Measurements from ENCODE around the gene ATP13A3.
A peak's percentile ranks its signal among the peaks of the same experiment; 100 is the strongest.

The ATP13A3 gene

DNA sequence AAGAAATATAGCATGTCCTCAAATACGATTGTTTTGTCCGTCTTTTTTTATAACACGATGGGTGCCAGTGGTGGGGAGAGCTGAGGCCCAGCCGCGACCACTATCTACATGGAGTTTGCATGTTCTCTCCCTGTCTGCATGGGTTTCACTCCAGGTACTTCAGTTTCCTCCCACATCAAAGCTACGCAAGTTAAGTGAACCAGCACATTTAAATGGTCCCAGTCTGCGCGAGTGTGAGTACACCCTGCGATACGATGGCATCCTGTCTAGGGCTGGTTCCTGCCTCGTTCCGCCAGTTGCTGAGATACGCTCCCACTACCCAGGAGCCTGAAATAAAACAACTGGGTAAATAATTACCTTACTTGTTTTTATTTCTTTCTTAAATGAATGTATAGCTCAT is 40.6 kb downstream of the ATP13A3 start:
- no peak for DNase-seq (ENCODE audit: low read depth in 1 of 2, low spot score in 1 of 2)

DNA sequence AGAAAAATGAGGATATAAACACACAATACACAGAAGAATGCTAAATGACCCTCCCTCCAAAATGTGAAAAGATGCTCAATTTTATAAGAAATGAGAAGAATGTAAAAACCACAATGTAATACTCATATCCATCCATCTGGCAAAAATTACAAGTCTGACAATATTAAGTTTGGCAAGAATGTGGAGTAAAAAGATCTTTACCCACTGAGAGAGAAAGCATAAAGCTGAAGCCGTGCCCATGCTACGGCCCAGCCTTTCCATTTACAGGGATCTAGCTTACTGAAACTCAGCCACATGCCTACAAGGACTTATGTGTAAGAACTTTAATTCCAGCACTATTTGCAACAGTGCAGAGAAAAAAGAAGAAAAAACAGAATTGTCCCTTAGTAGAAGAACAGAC is 42.9 kb downstream of the ATP13A3 start:
- DNase-seq (ENCODE audit: low read depth in 1 of 2, low spot score in 1 of 2) = no peak

DNA sequence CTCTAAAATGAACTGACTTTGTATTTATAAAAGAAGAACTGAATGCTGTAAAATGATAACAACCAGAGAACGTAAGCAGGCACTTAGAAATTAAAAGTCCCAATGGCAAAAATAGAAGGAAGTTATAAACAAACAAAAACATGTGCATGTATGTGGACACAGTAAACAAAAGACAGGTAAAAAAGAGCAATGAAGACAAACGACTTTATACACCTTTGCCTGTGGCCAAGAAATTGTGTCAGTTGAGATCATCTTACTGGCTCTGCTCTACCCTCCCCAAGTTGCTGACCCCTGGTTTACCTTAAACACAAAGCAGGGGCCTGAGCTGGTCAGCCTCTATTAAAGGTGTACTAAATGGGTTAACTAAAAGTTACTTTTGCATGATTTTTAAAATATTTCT is 46.0 kb downstream of the ATP13A3 start:
- no peak for DNase-seq (ENCODE audit: low read depth in 1 of 2, low spot score in 1 of 2)

DNA sequence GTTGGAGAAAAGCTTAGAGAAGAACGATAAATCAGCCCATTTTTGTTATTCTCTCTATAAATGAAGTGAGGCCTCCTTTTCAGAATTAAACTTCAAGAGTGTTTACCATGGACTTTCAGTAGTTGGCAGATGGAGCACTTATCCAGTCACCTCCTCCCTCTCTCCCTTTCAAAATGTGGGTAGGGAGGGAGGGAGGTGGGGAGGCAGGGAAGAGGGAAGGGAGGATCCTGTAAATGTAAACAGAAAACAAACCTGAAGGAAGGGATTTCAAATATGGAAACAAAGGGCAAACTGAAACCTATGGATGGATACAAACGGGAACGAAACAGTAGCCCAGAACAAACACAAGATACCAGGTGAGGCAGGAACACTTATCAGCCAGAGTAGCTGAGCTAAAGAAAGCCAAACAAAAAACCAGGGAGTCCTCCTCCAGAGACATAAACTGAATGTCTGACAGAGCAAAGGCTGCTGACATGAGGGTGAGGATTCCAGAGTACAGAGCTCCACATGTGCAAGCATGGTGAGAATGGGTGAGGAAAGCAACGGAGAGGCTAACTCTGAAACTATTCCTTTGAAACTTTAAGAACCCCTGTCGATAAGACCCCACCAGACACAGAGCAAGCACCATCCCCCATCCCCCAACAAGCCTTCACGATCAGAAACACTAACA is 46.8 kb downstream of the ATP13A3 start:
- DNase-seq (ENCODE audit: low read depth in 1 of 2, low spot score in 1 of 2) = no peak

DNA sequence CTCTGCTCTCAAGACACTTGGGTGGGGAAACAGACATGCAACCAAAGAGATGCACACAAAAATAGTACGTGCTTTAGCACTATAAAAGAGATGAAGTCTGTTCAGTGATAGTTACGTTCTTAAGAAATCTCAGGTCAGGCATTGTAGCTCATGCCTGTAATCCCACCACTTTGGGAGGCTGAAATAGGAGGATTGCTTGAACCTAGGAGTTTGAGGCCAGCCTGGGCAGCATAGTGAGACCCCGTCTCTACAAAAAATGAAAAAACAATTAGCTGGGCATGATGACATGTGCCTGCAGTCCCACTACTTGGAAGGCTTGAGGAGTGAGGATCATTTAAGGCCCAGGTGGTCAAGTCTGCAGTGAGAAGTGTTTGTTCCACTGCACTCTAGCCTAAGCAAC is 52.3 kb downstream of the ATP13A3 start:
- DNase-seq (ENCODE audit: low read depth in 1 of 2, low spot score in 1 of 2) = no peak

DNA sequence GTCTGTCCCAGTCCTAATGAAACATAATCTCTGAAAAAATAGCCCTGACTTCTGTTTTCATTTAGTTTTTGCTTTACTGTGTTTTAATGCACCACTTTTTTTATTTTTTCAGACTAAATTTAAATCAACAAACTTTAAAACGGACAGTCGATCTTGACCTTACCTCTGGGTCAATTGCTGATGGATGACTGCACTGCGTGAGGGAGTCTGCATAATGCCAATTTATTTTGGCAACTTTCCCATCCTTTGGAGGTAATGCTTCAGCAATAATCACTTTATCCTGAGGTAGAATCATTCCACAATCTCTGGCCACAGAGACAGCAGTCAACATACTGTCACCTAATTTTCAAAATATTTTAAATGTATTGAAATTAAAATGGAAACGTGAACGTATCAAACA is 55.2 kb downstream of the ATP13A3 start:
- no peak for DNase-seq (ENCODE audit: low read depth in 1 of 2, low spot score in 1 of 2)

DNA sequence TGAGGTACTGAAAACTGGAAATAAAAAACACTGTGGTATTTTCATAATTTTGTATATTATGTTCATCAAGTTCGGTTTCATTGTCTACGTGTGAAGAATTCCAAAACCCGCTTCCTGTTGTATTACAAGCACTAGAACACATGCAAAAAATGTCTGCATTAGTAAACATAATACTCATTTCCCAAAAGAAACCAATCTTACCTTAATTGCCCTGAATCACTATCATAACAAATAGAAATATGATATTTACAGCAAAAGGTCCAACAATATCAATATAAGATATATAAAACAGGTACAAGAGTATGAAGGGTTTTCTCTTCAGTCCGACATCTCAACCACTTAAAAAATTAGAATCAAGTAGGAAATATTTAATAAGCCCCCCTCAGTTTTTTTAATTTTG is 61.4 kb downstream of the ATP13A3 start:
- no peak for DNase-seq (ENCODE audit: low read depth in 1 of 2, low spot score in 1 of 2)

DNA sequence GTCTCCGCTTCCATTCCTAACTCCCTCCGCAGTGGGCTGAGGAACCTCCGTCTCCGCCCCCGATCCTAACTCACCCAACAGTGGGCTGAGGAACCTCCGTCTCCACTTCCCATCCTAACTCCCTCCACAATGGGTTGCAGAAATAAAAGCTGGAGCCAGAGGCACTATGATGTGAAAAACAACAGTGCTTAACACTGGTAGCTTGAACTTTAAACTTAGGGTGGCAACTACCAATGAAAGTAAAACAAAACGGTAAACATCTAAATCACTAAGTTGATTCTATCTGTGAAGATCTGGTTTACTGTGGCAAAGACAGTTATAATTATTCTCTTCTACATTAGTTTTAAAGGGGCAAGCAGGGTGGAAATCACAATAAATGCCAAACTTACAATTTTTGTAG is 61.8 kb downstream of the ATP13A3 start:
- no peak for DNase-seq (ENCODE audit: low read depth in 1 of 2, low spot score in 1 of 2)

DNA sequence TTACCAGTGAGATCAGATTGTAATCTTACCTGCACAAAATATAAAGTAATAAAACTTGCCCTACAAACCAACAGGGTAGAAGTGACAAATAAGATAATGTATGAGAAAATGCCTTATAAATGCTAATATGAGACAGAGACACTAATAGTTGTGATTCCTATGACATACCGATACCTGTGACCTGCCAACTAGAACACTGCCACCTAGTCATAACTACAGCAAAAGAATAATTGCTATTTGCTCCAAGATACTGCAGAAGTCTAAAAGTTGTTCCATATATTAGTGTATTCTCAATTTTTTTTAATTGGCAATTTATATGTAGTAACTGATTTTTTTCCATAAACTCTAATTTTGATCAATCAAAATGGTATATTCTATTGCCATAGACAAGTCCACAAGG is 62.4 kb downstream of the ATP13A3 start:
- DNase-seq (ENCODE audit: low read depth in 1 of 2, low spot score in 1 of 2) = no peak

DNA sequence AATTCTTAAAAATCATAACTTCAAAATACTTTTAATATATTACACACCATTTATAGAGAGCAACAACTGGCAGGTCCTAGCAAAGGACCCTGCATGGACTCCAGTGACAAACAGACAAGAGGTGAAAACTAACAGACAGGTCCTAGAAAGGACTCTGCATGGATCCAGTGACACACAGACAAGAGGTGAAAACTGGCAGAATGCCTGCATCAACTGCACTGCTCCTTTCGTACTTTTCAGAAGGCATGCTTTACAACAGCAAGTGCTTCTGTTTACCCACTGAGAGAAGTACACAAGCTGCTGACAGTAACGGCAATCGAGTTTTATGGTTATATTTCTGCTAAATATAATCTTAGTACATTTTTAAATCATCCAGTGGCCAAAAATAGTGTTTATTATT is 63.5 kb downstream of the ATP13A3 start:
- DNase-seq (ENCODE audit: low read depth in 1 of 2, low spot score in 1 of 2) = no peak

DNA sequence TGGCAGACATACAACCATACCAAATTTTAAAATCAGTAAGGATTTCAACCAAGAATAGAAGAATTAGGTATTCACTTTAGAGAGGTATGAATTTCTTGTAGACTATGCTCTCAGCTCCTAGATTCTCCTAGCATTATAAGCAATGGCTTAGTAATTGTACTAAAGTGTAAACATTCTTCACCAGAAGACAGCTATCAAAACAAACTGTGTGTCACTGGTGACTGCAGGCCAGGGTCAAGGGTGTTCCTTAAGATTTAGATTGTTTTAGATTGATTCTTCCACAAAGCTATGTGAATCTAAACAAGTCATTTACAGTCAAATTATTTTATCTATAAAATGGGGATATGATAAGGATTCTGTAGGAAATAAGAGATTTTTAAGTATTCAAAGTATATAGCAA is 64.6 kb downstream of the ATP13A3 start:
- no peak for DNase-seq (ENCODE audit: low read depth in 1 of 2, low spot score in 1 of 2)

DNA sequence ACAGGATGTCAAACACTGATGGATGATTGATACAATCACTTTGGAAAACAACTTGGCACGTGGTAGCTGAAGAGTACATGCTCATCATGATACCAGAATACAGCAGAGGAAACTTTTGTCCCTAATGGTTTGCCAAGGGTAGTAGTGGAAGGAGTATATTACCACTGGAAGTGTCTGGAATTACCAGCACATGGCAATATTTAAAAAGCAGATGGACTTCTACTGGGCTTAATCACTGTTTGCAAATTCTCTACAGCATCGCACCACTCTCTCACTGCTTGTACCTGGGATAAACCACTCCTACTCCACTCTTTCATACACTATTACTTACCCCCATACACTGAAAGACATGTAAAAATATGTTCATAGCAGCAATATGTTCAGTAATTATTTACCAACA is 68.1 kb downstream of the ATP13A3 start:
- no peak for DNase-seq (ENCODE audit: low read depth in 1 of 2, low spot score in 1 of 2)

DNA sequence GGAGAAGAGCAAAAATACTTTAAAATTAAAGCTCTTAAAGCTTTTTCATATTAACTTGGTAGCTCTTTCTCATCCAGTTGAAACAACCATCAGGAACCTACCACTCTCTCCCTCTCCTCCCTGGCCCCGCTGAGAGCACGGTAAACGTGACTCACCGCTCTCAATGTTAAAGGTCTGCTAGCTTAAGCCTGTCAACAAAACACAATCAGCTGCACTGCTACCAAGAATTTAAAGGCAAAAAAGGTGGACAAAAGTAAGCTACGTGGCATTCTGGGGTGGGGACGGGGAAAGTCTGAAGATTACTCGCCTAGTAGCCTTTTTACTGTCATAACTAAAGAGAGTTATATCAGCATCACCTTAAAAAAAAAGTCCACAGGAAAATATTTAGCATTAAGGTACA is 79.4 kb downstream of the ATP13A3 start:
- no peak for DNase-seq (ENCODE audit: low read depth in 1 of 2, low spot score in 1 of 2)

DNA sequence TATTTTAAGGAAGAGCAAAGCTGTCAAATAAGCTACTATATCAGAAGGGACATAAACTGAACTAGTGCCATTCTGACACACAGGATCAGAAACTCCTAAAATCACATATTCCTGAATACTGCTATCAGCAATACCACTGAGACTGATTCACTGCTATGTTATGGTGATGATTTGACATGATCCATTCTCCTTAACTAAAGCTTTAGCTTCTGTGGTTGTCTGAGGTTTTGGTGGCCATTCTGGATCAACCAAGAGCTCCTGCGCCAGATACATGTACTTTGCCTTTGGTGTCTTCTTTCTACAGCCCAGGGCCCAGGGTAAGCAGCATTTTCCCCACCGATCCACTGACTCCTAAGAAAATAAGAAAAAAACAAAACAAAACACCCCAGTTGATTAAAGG is 81.0 kb downstream of the ATP13A3 start:
- no peak for DNase-seq (ENCODE audit: low read depth in 1 of 2, low spot score in 1 of 2)

DNA sequence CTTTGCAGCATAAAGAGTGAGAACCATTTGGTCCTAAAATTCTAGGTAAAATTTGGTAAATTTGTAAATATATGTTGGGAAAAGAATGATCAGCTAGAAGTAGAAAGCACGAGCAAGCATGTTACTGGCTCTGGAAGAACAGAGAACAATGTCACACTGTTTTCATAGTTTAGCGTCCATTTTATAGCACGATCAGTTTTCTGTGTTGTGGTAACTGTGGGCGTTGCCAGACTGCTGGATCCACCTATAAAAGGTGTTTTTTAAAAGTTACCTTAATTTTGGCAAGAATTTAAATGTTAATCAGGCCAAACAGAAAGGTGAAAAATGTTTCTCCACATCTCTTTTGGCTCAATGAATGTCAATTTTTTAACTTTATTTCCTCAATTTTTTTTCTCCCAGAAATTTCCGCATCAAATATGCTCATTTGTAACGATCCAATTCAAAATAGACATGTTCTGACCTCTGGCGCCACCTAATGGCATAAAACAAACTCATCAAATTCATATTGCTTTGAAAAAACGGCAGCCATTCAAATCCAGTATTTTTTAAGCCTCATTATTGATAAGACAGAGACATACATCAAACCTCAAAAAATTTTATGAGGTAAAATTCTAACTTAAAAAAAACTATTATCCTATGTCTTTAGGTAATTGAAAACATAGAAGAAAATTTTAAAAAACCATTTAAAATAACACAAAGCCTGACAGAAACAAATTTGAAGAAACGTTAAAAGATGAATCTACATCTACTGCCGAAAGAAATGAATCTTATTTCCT is 82.2 kb downstream of the ATP13A3 start:
- peak in 1 of 2 donors; percentile 42 for DNase-seq (ENCODE audit: low read depth in 1 of 2, low spot score in 1 of 2)

DNA sequence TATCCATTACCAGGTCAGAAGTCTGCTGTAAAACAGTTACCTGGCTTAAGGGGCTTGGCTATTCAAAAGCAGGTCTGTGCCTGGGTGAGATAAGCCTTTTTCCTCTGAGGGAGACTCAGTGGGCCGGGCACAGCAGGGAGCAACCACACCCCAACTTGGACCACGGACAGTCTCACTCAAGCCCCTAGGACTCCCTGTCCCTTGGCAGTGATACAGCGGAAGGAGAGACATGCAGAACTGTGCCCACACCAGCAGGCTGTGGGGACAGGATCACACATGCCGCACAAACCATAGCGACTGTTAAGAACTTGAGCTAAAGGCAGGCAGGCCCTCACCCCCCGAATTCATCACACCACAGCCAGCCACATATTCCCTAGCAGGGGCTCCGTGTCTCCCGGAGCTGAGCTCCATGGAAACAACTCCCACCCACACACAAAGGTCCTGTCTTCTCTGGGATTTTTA is 84.9 kb downstream of the ATP13A3 start:
- no peak for DNase-seq (ENCODE audit: low read depth in 1 of 2, low spot score in 1 of 2)

DNA sequence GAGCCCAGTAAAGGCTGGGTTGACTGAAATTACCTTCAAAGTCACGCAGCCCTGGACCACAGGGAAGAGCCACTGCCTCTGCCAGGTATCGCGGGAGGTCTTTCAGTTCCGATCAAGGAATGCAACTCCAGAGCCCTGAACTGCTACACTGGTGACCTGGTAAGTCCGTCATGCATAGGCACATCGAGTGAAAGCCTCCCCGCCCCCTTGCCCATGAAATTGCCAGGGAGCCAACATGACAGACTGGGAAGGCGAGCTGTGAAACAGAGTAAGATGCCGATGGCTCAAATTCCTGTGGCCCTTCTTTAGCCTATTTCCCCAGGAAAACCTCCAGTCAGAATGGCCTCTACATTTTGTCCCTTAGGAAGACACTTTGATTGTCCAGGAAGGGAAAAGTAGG is 85.5 kb downstream of the ATP13A3 start:
- no peak for DNase-seq (ENCODE audit: low read depth in 1 of 2, low spot score in 1 of 2)

DNA sequence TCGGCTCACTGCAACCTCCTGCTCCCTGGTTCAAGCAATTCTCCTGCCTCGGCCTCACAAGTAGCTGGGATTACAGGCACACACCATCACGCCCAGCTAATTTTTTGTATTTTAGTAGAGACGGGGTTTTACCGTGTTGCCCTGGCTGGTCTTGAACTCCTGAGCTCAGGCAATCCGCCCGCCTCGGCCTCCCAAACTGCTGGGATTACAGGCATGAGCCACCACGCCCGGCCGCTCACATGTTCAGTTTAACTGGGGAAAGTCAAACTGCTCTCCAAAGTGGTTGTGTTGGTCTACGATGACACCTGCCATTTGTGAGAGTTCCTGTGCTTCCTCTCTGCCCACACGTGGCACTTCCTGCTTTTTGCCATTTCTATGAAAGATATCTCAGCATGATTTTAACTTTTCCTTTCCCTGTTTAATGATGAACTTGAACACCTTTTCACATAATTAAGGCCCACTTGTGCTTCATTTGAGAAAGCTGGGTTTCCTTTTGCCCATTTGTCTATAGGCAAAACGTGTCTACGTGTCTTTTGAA is 86.9 kb downstream of the ATP13A3 start:
- no peak for DNase-seq (ENCODE audit: low read depth in 1 of 2, low spot score in 1 of 2)

DNA sequence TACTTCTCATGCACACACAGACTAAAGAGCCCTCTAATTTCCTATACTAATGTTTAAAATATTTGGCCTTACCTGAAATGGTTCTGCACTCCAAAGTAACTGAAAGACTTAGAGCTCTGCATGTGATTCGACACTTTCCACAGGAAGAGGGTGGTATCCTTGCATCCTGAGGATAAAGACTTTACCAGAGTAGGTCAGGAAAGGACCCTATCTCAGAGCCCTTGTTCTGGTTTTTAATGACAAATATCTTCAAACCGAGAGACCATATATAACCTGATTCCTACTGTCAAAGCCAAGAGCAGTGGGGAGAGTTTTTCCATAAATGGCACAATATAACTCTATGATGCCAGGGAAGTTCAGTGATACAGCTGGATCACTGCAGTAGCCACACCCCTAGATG is 87.6 kb downstream of the ATP13A3 start, which contains the start of gene GP5:
Gene GP5 (minus strand): TSS at position 101 of the 400 bp plus-strand sequence. CDS start 984 bp downstream, outside the sequence.
- DNase-seq (ENCODE audit: low read depth in 1 of 2, low spot score in 1 of 2) = no peak

DNA sequence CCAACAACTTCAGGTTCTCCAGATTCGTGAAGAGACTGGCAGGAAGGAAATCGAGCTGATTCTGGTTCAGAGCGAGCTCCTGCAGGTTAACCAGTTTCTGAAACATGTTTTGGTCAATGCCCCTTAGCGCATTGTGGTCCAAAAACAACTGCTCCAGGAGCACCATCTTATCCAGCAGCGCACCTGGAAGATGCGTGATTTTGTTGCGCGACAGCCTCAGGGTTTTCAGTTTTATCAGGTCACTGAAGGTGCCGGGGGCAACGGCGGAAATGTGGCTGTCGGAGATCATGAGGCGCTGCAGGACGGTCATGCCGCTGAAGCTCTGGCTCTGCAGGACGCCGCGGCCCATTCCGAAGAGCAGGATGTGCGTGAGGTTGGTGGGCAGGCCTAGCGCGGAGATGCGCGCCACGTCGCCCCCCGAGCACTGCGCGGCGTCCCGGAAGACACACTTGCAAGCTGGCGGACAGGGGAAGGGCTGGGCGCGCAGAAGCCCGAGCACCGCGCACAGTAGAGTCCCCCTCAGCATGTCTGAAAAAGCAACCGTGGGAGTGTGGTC is 89.0 kb downstream of the ATP13A3 start:
- no peak for DNase-seq (ENCODE audit: low read depth in 1 of 2, low spot score in 1 of 2)

DNA sequence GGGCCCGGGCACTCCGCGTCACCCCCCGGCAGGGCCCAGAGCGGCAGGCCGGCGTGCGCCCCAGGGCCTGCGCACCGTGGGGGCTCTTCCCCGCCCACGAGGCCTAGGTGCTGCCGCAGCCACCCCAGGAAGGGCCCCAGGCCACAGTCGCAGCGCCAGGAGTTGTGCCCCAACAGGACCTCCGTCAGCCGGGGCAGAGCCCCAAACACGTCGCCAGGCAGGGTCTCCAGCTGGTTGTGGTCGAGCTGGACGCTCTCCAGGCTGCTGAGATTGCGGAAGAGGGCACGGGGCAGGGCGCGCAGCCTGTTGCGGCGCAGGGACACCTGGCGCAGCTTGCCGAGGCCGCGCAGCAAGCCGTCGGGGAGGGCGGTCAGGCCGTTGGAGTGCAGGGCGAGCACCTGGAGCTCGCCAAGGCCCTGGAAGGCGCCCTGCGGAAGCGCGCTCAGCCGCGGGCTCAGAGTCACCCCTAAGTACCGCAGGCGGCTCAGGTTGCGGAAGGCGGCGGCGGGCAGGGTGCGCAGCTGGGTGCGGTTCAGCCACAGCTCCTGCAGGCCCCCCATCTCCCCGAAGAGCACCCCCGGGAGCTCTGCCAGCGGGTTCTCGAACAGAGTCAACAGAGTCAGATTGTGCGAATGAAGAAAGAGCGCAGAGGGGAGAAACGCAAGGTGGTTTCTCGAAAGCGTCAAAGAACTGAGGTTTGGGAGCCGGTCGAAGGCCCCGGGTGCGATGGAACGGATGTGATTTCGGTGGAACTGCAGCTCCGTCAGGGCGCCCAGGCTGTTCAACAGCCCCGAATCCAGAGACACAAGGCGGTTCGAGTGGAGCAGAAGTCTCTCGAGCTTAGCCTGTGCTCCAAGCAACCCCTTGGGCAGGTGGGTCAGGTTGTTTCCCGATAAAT is 89.7 kb downstream of the ATP13A3 start:
- no peak for DNase-seq (ENCODE audit: low read depth in 1 of 2, low spot score in 1 of 2)

Data from activated CD4-positive, alpha-beta T cell treated with anti-CD3 and anti-CD28 coated beads, Interleukin-2, amount 50 U/mL, for 24 hours (primary cell).